ENCODE results near the gene CNNM2. TPM values are rescaled to one million over a fixed set of nuclear protein-coding genes. Genes with fewer than 3 reads are reported as not detected.
"Not testable (repeated sequence)": the region's sequence is repeated elsewhere in the genome, so short reads cannot be mapped to it uniquely, and the experiment has no call there.

The CNNM2 gene
- total RNA-seq, 2 experiments from 2014 or later = 7.7 to 8.1 TPM

- H3K4me1 Mint-ChIP-seq (ENCODE audit: low read depth) = no peaks in the 10 kb centered on the region
- DNase-seq (no peak), ATAC-seq (no peak)
- ChIA-PET CTCF (interaction anchor here (2.0 kb wide), 1 partner anchor 32 kb away, joined by 4 read pairs; the partner anchor contains the start of gene CNNM2), POLR2A (no interaction called here)
- H3K9me3 Mint-ChIP-seq (ENCODE audit: insufficient read depth) = no peaks in the 10 kb centered on the region
- H3K27ac Mint-ChIP-seq = no peak overlapping the region
- no peaks in the 10 kb centered on the region for H3K36me3 Mint-ChIP-seq (ENCODE audit: low read depth)
- no peaks in the 10 kb centered on the region for H3K27me3 Mint-ChIP-seq (ENCODE audit: low read depth)
- H3K4me3 Mint-ChIP-seq = no peak overlapping the region
These were observed 31.8 kb downstream of the CNNM2 start for GRCh38 chr10:102949916-102950315.

- H3K27ac Mint-ChIP-seq = no peak overlapping the region
- H3K4me3 Mint-ChIP-seq = no peak overlapping the region
- ChIA-PET CTCF (interaction anchor here (0.8 to 2.0 kb wide), 2 partner anchors 32 to 33 kb away, joined by 3 to 4 read pairs; partner anchors contain the start of gene CNNM2), POLR2A (no interaction called here)
- no peaks in the 10 kb centered on the region for H3K36me3 Mint-ChIP-seq (ENCODE audit: low read depth)
- H3K4me1 Mint-ChIP-seq (ENCODE audit: low read depth) = no peaks in the 10 kb centered on the region
- no peaks in the 10 kb centered on the region for H3K9me3 Mint-ChIP-seq (ENCODE audit: insufficient read depth)
- DNase-seq (no peak), ATAC-seq (no peak)
- H3K27me3 Mint-ChIP-seq (ENCODE audit: low read depth) = no peaks in the 10 kb centered on the region
These were observed 33.2 kb downstream of the CNNM2 start for GRCh38 chr10:102951316-102951715.

- H3K4me1 Mint-ChIP-seq (ENCODE audit: low read depth) = no peaks in the 10 kb centered on the region
- H3K9me3 Mint-ChIP-seq (ENCODE audit: insufficient read depth) = no peaks in the 10 kb centered on the region
- no peaks in the 10 kb centered on the region for H3K27me3 Mint-ChIP-seq (ENCODE audit: low read depth)
- ChIA-PET CTCF (interaction anchor here (1.2 kb wide), 1 partner anchor 285 kb away, joined by 3 read pairs; no protein-coding TSS in a partner anchor), POLR2A (no interaction called here)
- no peaks in the 10 kb centered on the region for H3K36me3 Mint-ChIP-seq (ENCODE audit: low read depth)
- DNase-seq (no peak), ATAC-seq (no peak)
- no peak overlapping the region for H3K4me3 Mint-ChIP-seq
- H3K27ac Mint-ChIP-seq = no peak overlapping the region
These were observed 41.3 kb downstream of the CNNM2 start for GRCh38 chr10:102959360-102959759.

GRCh38 chr10:102960157-102960556 is 42.1 kb downstream of the CNNM2 start:
- ATAC-seq (no peak), DNase-seq (no peak)
- no peaks in the 10 kb centered on the region for H3K27me3 Mint-ChIP-seq (ENCODE audit: low read depth)
- CTCF ChIA-PET = no interaction called here
- no peak overlapping the region for H3K4me3 Mint-ChIP-seq
- H3K9me3 Mint-ChIP-seq (ENCODE audit: insufficient read depth) = no peaks in the 10 kb centered on the region
- no peak overlapping the region for H3K27ac Mint-ChIP-seq
- H3K4me1 Mint-ChIP-seq (ENCODE audit: low read depth) = no peaks in the 10 kb centered on the region
- POLR2A ChIA-PET = no interaction called here
- no peaks in the 10 kb centered on the region for H3K36me3 Mint-ChIP-seq (ENCODE audit: low read depth)

GRCh38 chr10:102962267-102962666 is 44.2 kb downstream of the CNNM2 start:
- no peaks in the 10 kb centered on the region for H3K27me3 Mint-ChIP-seq (ENCODE audit: low read depth)
- POLR2A ChIA-PET = interaction anchor here (1.0 kb wide), 1 partner anchor 10 kb away, joined by 3 read pairs; no protein-coding TSS in a partner anchor
- no peaks in the 10 kb centered on the region for H3K4me1 Mint-ChIP-seq (ENCODE audit: low read depth)
- ATAC-seq (no peak), DNase-seq (no peak)
- H3K36me3 Mint-ChIP-seq (ENCODE audit: low read depth) = no peaks in the 10 kb centered on the region
- CTCF ChIA-PET = interaction anchor here (1.1 kb wide), 1 partner anchor 65 kb away, joined by 3 read pairs; no protein-coding TSS in a partner anchor
- no peaks in the 10 kb centered on the region for H3K9me3 Mint-ChIP-seq (ENCODE audit: insufficient read depth)
- no peak overlapping the region for H3K27ac Mint-ChIP-seq
- H3K4me3 Mint-ChIP-seq = no peak overlapping the region

GRCh38 chr10:102962951-102963755 is 45.1 kb downstream of the CNNM2 start:
- POLR2A ChIA-PET = interaction anchor here (1.0 kb wide), 1 partner anchor 10 kb away, joined by 3 read pairs; no protein-coding TSS in a partner anchor
- Mint-ChIP-seq H3K4me1 (ENCODE audit: low read depth) (no peaks in the 10 kb centered on the region), H3K9me3 (ENCODE audit: insufficient read depth) (no peaks in the 10 kb centered on the region), H3K4me3 (no peak overlapping the region), H3K27me3 (ENCODE audit: low read depth) (no peaks in the 10 kb centered on the region), H3K36me3 (ENCODE audit: low read depth) (no peaks in the 10 kb centered on the region), H3K27ac (no peak overlapping the region)
- no peak for DNase-seq
- ATAC-seq = no peak
- CTCF ChIA-PET = no interaction called here

GRCh38 chr10:102963756-102964025 is 45.6 kb downstream of the CNNM2 start:
- no peaks in the 10 kb centered on the region for H3K27me3 Mint-ChIP-seq (ENCODE audit: low read depth)
- ChIA-PET CTCF (no interaction called here), POLR2A (no interaction called here)
- no peaks in the 10 kb centered on the region for H3K4me1 Mint-ChIP-seq (ENCODE audit: low read depth)
- H3K27ac Mint-ChIP-seq = no peak overlapping the region
- ATAC-seq (no peak), DNase-seq (no peak)
- H3K9me3 Mint-ChIP-seq (ENCODE audit: insufficient read depth) = no peaks in the 10 kb centered on the region
- no peak overlapping the region for H3K4me3 Mint-ChIP-seq
- H3K36me3 Mint-ChIP-seq (ENCODE audit: low read depth) = no peaks in the 10 kb centered on the region

- H3K27ac Mint-ChIP-seq; H3K36me3 Mint-ChIP-seq (ENCODE audit: low read depth); CTCF ChIA-PET: not testable (repeated sequence)
These were observed 46.0 kb downstream of the CNNM2 start for GRCh38 chr10:102964064-102964463.

GRCh38 chr10:102964713-102965112 is 46.6 kb downstream of the CNNM2 start:
- Mint-ChIP-seq H3K4me3 (no peak overlapping the region), H3K36me3 (ENCODE audit: low read depth) (no peaks in the 10 kb centered on the region)
- CTCF ChIA-PET = no interaction called here

More at GRCh38 chr10:102964064-102964463, 46.0 kb downstream of the CNNM2 start:
- H3K9me3 Mint-ChIP-seq (ENCODE audit: insufficient read depth); ATAC-seq; DNase-seq; H3K4me1 Mint-ChIP-seq (ENCODE audit: low read depth); POLR2A ChIA-PET; H3K27me3 Mint-ChIP-seq (ENCODE audit: low read depth); H3K4me3 Mint-ChIP-seq: not testable (repeated sequence)

GRCh38 chr10:102965311-102965851 is 47.3 kb downstream of the CNNM2 start:
- no peak for ATAC-seq
- no peaks in the 10 kb centered on the region for H3K4me1 Mint-ChIP-seq (ENCODE audit: low read depth)
- DNase-seq = no peak
- ChIA-PET POLR2A (no interaction called here), CTCF (interaction anchor here (1.3 kb wide), 1 partner anchor 47 kb away, joined by 3 read pairs; the partner anchor contains the start of gene CNNM2)
- no peaks in the 10 kb centered on the region for H3K27me3 Mint-ChIP-seq (ENCODE audit: low read depth)
- no peaks in the 10 kb centered on the region for H3K9me3 Mint-ChIP-seq (ENCODE audit: insufficient read depth)
- no peaks in the 10 kb centered on the region for H3K36me3 Mint-ChIP-seq (ENCODE audit: low read depth)
- no peak overlapping the region for H3K4me3 Mint-ChIP-seq
- no peak overlapping the region for H3K27ac Mint-ChIP-seq

More at GRCh38 chr10:102964713-102965112, 46.6 kb downstream of the CNNM2 start:
- DNase-seq (no peak), ATAC-seq (no peak)
- Mint-ChIP-seq H3K27me3 (ENCODE audit: low read depth) (no peaks in the 10 kb centered on the region), H3K27ac (no peak overlapping the region), H3K9me3 (ENCODE audit: insufficient read depth) (no peaks in the 10 kb centered on the region), H3K4me1 (ENCODE audit: low read depth) (no peaks in the 10 kb centered on the region)
- POLR2A ChIA-PET = no interaction called here

GRCh38 chr10:102967123-102967522 is 49.0 kb downstream of the CNNM2 start:
- DNase-seq (no peak), ATAC-seq (no peak)
- H3K9me3 Mint-ChIP-seq (ENCODE audit: insufficient read depth) = no peaks in the 10 kb centered on the region
- no peak overlapping the region for H3K4me3 Mint-ChIP-seq
- ChIA-PET CTCF (no interaction called here), POLR2A (no interaction called here)
- no peaks in the 10 kb centered on the region for H3K4me1 Mint-ChIP-seq (ENCODE audit: low read depth)
- H3K27me3 Mint-ChIP-seq (ENCODE audit: low read depth) = no peaks in the 10 kb centered on the region
- H3K27ac Mint-ChIP-seq = no peak overlapping the region
- no peaks in the 10 kb centered on the region for H3K36me3 Mint-ChIP-seq (ENCODE audit: low read depth)

- no peak overlapping the region for H3K27ac Mint-ChIP-seq
- H3K4me1 Mint-ChIP-seq (ENCODE audit: low read depth) = no peaks in the 10 kb centered on the region
- no peaks in the 10 kb centered on the region for H3K9me3 Mint-ChIP-seq (ENCODE audit: insufficient read depth)
- DNase-seq (no peak), ATAC-seq (no peak)
- ChIA-PET CTCF (interaction anchor here (1.4 kb wide), 1 partner anchor 53 kb away, joined by 3 read pairs; the partner anchor contains the start of gene CNNM2), POLR2A (no interaction called here)
- no peaks in the 10 kb centered on the region for H3K36me3 Mint-ChIP-seq (ENCODE audit: low read depth)
- no peaks in the 10 kb centered on the region for H3K27me3 Mint-ChIP-seq (ENCODE audit: low read depth)
- no peak overlapping the region for H3K4me3 Mint-ChIP-seq
These were observed 52.7 kb downstream of the CNNM2 start for GRCh38 chr10:102970562-102971340.
